Gastrocnemius medialis (tissue), 4 donors: ENCODE data around the gene AARS2. TPM values are rescaled to one million over a fixed set of nuclear protein-coding genes. Genes with fewer than 3 reads are reported as not detected.
A peak's percentile ranks its signal among the peaks of the same experiment; 100 is the strongest.

Experiments
- ATAC-seq, 2 donors: fragments of 150-250 bp; one replicate each; pipeline ENCODE4 v1.9.1; 2016
- DNase-seq, 2 donors: peaks; one replicate each; pipeline ENCODE4 v3.0.0-alpha.2; 2019
- H3K27ac ChIP-seq, 4 donors: fragments of 200-600 bp; sonication (generic); 1 replicate in 1 of 4; 2 replicates in 3 of 4; pipeline ENCODE4 v1.5.1; 2016 to 2018; ENCODE audit warnings: mild to moderate bottlenecking in 2 of 4, moderate library complexity in 1 of 4
- H3K27me3 ChIP-seq, 3 donors: fragments of 200-600 bp; sonication (generic) in 2 of 3; 1 replicate in 1 of 3; 2 replicates in 2 of 3; pipeline versions ENCODE4 v1.5.1 to v1.6.0; 2016 to 2019; ENCODE audit warnings: mild to moderate bottlenecking in 1 of 3, moderate library complexity in 1 of 3
- H3K36me3 ChIP-seq, 2 donors: fragments of 200-600 bp; sonication (generic) in 1 of 2; one replicate each; pipeline ENCODE4 v1.5.1; 2017 to 2018
- H3K4me1 ChIP-seq, 2 donors: fragments of 200-600 bp; sonication (generic) in 1 of 2; one replicate each; pipeline ENCODE4 v1.5.1; 2016 to 2017; ENCODE audit warnings: mild to moderate bottlenecking in 2 of 2
- H3K4me3 ChIP-seq, 4 donors: fragments of 200-600 bp; sonication (generic) in 3 of 4; 1 replicate in 1 of 4; 2 replicates in 3 of 4; pipeline ENCODE4 v1.5.1; 2016 to 2019; ENCODE audit warnings: mild to moderate bottlenecking in 2 of 4
- H3K9me3 ChIP-seq, 3 donors: fragments of 200-600 bp; sonication (generic) in 2 of 3; 1 replicate in 1 of 3; 2 replicates in 2 of 3; pipeline ENCODE4 v1.5.1; 2016 to 2019
- POLR2A ChIP-seq, 2 donors: fragments of 450-650 bp; IDR thresholded peaks; one replicate each; pipeline ENCODE4 v1.6.1; 2017; ENCODE audit warnings: antibody characterized with exemption in 2 of 2, mild to moderate bottlenecking in 2 of 2, moderate library complexity in 2 of 2
- in situ Hi-C, 4 donors: fragments of 200-750 bp; cut with MboI; loops; one replicate each; pipeline versions ENCODE4 v1.15.0 to v1.8.0; 2017; ENCODE audit warnings: low sequenced_read_pairs in 4 of 4
- intact Hi-C: fragments of 100-400 bp; cut with DNase I; formaldehyde crosslinking; loops from one replicate; pipeline ENCODE4 v1.15.1; 2023; ENCODE audit warnings: low total_unique reads
- total RNA-seq, 4 donors: library from RNA; depleted of rRNA; stranded (reverse); fragments of >200 nt; gene quantifications; one replicate each; pipeline versions ENCODE4 v1.1.0 to v1.2.3, GENCODE V29; 2016
- TF ChIP-seq, protein P1 (sequence below), 5 experiments: fragments of 450-650 bp in 3 of 5; fragments of 200-600 bp in 2 of 5; sonication (generic) in 2 of 5; IDR thresholded peaks in 4 of 5; conservative IDR thresholded peaks in 1 of 5; 1 replicate in 4 of 5; 2 replicates in 1 of 5; pipeline ENCODE4 v1.5.1; 2016 to 2019; ENCODE audit warnings: antibody characterized with exemption in 5 of 5, mild to moderate bottlenecking in 3 of 5, moderate library complexity in 3 of 5

AARS2 gene
- total RNA-seq, 4 donors from 2014 or later = 3.9 to 6.3 (median 4.5) TPM

DNA sequence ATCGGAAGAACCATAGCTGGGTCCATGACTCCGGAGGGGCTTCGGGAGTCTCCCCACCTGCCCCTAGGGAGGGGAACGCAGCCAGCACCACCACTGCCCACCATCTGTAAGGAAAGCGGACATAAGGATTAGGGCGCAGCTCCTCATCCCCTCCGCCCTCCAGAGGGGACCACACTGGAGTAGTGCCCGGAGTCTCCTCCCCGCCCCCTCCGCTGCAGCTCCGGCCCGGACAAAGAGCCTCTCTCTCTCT, 56.4 kb downstream of the AARS2 start:
- peaks cover 8 to 12% of the 10 kb centered on the region in 2 donors for H3K4me1 ChIP-seq
- intact Hi-C loops (loop anchor here (1.0 kb wide), 3 partner anchors 8 to 84 kb away; no protein-coding TSS in a partner anchor), in situ Hi-C loops (no loop called here)
- H3K4me3 ChIP-seq = peak overlapping the region; percentile 77 to 99 (median 88)
- DNase-seq (no peak), ATAC-seq (no peak)
- H3K36me3 ChIP-seq = peaks cover 2 to 40% of the 10 kb centered on the region in 2 donors
- no peaks in the 10 kb centered on the region for H3K9me3 ChIP-seq
- H3K27me3 ChIP-seq = no peaks in the 10 kb centered on the region
- TF ChIP-seq, protein P1, sequence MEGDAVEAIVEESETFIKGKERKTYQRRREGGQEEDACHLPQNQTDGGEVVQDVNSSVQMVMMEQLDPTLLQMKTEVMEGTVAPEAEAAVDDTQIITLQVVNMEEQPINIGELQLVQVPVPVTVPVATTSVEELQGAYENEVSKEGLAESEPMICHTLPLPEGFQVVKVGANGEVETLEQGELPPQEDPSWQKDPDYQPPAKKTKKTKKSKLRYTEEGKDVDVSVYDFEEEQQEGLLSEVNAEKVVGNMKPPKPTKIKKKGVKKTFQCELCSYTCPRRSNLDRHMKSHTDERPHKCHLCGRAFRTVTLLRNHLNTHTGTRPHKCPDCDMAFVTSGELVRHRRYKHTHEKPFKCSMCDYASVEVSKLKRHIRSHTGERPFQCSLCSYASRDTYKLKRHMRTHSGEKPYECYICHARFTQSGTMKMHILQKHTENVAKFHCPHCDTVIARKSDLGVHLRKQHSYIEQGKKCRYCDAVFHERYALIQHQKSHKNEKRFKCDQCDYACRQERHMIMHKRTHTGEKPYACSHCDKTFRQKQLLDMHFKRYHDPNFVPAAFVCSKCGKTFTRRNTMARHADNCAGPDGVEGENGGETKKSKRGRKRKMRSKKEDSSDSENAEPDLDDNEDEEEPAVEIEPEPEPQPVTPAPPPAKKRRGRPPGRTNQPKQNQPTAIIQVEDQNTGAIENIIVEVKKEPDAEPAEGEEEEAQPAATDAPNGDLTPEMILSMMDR (IDR thresholded peaks at IDR 0.05 in 4 of 5, conservative IDR thresholded peaks at IDR 0.05 in 1 of 5) = no peak
- no peak for TF ChIP-seq POLR2A (IDR thresholded peaks at IDR 0.05)
- H3K27ac ChIP-seq = peak overlapping the region; percentile 87 to 97 (median 92)

- Histone ChIP-seq H3K27ac (peak overlapping the region; percentile 87 to 97 (median 92)), H3K9me3 (no peaks in the 10 kb centered on the region), H3K27me3 (no peaks in the 10 kb centered on the region), H3K36me3 (peaks cover 2 to 42% of the 10 kb centered on the region in 2 donors), H3K4me1 (peaks cover 8 to 12% of the 10 kb centered on the region in 2 donors), H3K4me3 (peak overlapping the region; percentile 77 to 99 (median 88))
- intact Hi-C loops = loop anchor here (1.0 kb wide), 1 partner anchor 8 kb away; no protein-coding TSS in a partner anchor
- TF ChIP-seq, protein P1 (IDR thresholded peaks at IDR 0.05 in 4 of 5, conservative IDR thresholded peaks at IDR 0.05 in 1 of 5) = no peak
- no peak for TF ChIP-seq POLR2A (IDR thresholded peaks at IDR 0.05)
- ATAC-seq (no peak), DNase-seq (no peak)
- in situ Hi-C loops = no loop called here
Measured at GRCh38 chr6:44255871-44256774, 57.0 kb downstream of the AARS2 start.

GRCh38 chr6:44255105-44255808, 57.9 kb downstream of the AARS2 start:
- Histone ChIP-seq H3K4me3 (no peak overlapping the region), H3K27me3 (no peaks in the 10 kb centered on the region), H3K9me3 (no peaks in the 10 kb centered on the region), H3K27ac (peak overlapping the region in 3 of 4 donors; percentile 25 to 97 (median 91)), H3K4me1 (peaks cover 13 to 17% of the 10 kb centered on the region in 2 donors), H3K36me3 (peaks cover 2 to 50% of the 10 kb centered on the region in 2 donors)
- no peak for TF ChIP-seq POLR2A (IDR thresholded peaks at IDR 0.05)
- TF ChIP-seq, protein P1 (IDR thresholded peaks at IDR 0.05 in 4 of 5, conservative IDR thresholded peaks at IDR 0.05 in 1 of 5) = no peak
- ATAC-seq (no peak), DNase-seq (no peak)
- intact Hi-C loops = no loop called here
- in situ Hi-C loops = no loop called here

- DNase-seq (no peak), ATAC-seq (no peak)
- TF ChIP-seq, protein P1 (IDR thresholded peaks at IDR 0.05 in 4 of 5, conservative IDR thresholded peaks at IDR 0.05 in 1 of 5) = no peak
- no peak for TF ChIP-seq POLR2A (IDR thresholded peaks at IDR 0.05)
- Histone ChIP-seq H3K36me3 (peaks cover 2 to 58% of the 10 kb centered on the region in 2 donors), H3K9me3 (no peaks in the 10 kb centered on the region), H3K4me3 (no peak overlapping the region), H3K27me3 (no peaks in the 10 kb centered on the region), H3K27ac (no peak overlapping the region), H3K4me1 (peaks cover 16 to 25% of the 10 kb centered on the region in 2 donors)
- intact Hi-C loops = no loop called here
- in situ Hi-C loops = no loop called here
Measured at GRCh38 chr6:44254191-44255104, 58.7 kb downstream of the AARS2 start.
